Keratinocyte (primary cell): ENCODE data around the gene KLK8.

Experiments used
- CTCF ChIP-seq, 3 experiments: IDR thresholded peaks in 1 of 3; conservative IDR thresholded peaks in 1 of 3; optimal IDR thresholded peaks in 1 of 3; 2 replicates in 2 of 3; 3 replicates in 1 of 3; pipeline versions ENCODE3 to v1.5.1; 2011; ENCODE audit warnings: low read length in 3 of 3, mild to moderate bottlenecking in 3 of 3, moderate library complexity in 2 of 3, control low read depth in 1 of 3, inconsistent platforms in 1 of 3; ENCODE audit not compliant: insufficient read depth in 2 of 3; ENCODE audit errors: extremely low read depth in 1 of 3
- EZH2 ChIP-seq: IDR thresholded peaks from one replicate; pipeline ENCODE4 v1.6.1; 2012; ENCODE audit warnings: inconsistent platforms, mild to moderate bottlenecking, low read length, moderate library complexity

- TF ChIP-seq CTCF (optimal IDR thresholded peaks at IDR 0.05 in 1 of 3, IDR thresholded peaks at IDR 0.05 in 1 of 3, conservative IDR thresholded peaks at IDR 0.05 in 1 of 3; ENCODE audit: extremely low read depth in 1 of 3, insufficient read depth in 2 of 3, low read length in 3 of 3) (no peak), EZH2 (no peak)
Measured at GRCh38 chr19:51005248-51005647, 3.8 kb upstream of the KLK8 start.
